ENCODE measurements around the gene THSD4. TPM values are rescaled to one million over a fixed set of nuclear protein-coding genes. Genes with fewer than 3 reads are reported as not detected.

The THSD4 gene
- total RNA-seq, 2 experiments from 2014 or later, result not detected

DNA sequence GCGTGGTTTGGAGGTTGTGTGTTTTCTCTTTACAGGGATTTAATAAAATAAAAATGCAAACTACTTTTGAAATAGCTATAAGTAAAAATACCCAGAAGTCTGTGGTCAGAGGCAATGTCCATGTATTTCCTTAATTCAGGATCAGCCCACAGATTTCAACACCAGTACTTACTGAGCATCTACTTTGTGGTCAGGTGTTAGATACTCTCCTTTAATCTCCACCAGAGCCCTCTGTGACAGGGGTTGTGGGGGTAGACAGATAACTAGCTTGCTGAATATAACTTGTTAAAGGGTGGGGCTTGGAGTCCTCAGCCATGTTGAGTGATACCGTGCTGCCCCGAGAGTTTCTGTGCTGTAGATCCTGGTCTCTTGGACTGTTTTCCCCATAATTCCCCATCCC, 451.0 kb downstream of the THSD4 start:
- no peaks in the 10 kb centered on the region for H3K4me1 ChIP-seq (ENCODE audit: insufficient read depth, low read length, poor library complexity, severe bottlenecking)
- no peak overlapping the region for H3K4me3 ChIP-seq (ENCODE audit: low read depth, low read length, poor library complexity, severe bottlenecking)
- intact Hi-C loops (cut with micrococcal nuclease; ENCODE audit: unreplicated experiment), result no loop called here
- TF ChIP-seq, protein P1, sequence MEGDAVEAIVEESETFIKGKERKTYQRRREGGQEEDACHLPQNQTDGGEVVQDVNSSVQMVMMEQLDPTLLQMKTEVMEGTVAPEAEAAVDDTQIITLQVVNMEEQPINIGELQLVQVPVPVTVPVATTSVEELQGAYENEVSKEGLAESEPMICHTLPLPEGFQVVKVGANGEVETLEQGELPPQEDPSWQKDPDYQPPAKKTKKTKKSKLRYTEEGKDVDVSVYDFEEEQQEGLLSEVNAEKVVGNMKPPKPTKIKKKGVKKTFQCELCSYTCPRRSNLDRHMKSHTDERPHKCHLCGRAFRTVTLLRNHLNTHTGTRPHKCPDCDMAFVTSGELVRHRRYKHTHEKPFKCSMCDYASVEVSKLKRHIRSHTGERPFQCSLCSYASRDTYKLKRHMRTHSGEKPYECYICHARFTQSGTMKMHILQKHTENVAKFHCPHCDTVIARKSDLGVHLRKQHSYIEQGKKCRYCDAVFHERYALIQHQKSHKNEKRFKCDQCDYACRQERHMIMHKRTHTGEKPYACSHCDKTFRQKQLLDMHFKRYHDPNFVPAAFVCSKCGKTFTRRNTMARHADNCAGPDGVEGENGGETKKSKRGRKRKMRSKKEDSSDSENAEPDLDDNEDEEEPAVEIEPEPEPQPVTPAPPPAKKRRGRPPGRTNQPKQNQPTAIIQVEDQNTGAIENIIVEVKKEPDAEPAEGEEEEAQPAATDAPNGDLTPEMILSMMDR (conservative IDR thresholded peaks at IDR 0.05; ENCODE audit: low read length), result no peak
- TF ChIP-seq EZH2phosphoT487 (IDR thresholded peaks at IDR 0.05; ENCODE audit: borderline replicate concordance, low read depth, low read length), result no peak
- no peak overlapping the region for H2AFZ ChIP-seq (ENCODE audit: low read length)
- no peaks in the 10 kb centered on the region for H3K9me2 ChIP-seq (ENCODE audit: insufficient read depth, low read length)
- no peaks in the 10 kb centered on the region for H4K20me1 ChIP-seq (ENCODE audit: insufficient read depth, low read length)
- CTCF ChIA-PET (ENCODE audit: unreplicated experiment), result no interaction called here
- H3K9me3 ChIP-seq (ENCODE audit: low read length), result no peaks in the 10 kb centered on the region
- H3K4me2 ChIP-seq (ENCODE audit: low read length), result no peak overlapping the region
- H3K27ac ChIP-seq (ENCODE audit: low read depth, low read length, poor library complexity, severe bottlenecking), result no peak overlapping the region
- no peaks in the 10 kb centered on the region for H3K79me2 ChIP-seq (ENCODE audit: insufficient read depth, low read depth, low read length)
- no peak for DNase-seq (ENCODE audit: low spot score)
- BruUV-seq (replicated peaks), result no TSS peak
- no peaks in the 10 kb centered on the region for H3K36me3 ChIP-seq (ENCODE audit: insufficient read depth, low read length)
- POLR2A ChIA-PET, result no interaction called here

DNA sequence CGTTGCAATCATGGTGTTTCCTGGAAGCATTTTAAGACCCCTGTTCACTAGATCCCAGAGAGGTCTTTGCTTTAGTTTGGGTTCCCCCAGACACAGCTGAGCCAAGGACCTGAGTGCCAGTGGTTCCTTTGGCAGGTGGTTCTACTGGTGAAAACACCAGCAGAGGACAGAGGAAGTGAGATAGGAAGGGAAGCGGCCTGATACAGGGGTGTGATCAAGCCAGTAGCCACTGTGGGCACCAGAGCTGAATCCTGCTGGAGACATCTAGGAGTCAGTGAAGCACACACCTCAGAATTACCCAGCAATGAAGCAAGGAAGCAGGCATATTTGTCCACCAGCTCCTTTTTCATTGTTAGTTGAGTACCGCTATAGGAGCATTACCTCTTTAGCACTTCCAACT, 451.9 kb downstream of the THSD4 start:
- Histone ChIP-seq H3K27ac (ENCODE audit: low read depth, low read length, poor library complexity, severe bottlenecking) (no peak overlapping the region), H3K4me2 (ENCODE audit: low read length) (no peak overlapping the region), H3K4me1 (ENCODE audit: insufficient read depth, low read length, poor library complexity, severe bottlenecking) (no peaks in the 10 kb centered on the region), H4K20me1 (ENCODE audit: insufficient read depth, low read length) (no peaks in the 10 kb centered on the region), H3K9me3 (ENCODE audit: low read length) (no peaks in the 10 kb centered on the region), H3K36me3 (ENCODE audit: insufficient read depth, low read length) (no peaks in the 10 kb centered on the region), H3K9me2 (ENCODE audit: insufficient read depth, low read length) (no peaks in the 10 kb centered on the region), H2AFZ (ENCODE audit: low read length) (no peak overlapping the region), H3K79me2 (ENCODE audit: insufficient read depth, low read depth, low read length) (no peaks in the 10 kb centered on the region), H3K4me3 (ENCODE audit: low read depth, low read length, poor library complexity, severe bottlenecking) (no peak overlapping the region)
- intact Hi-C loops (cut with micrococcal nuclease; ENCODE audit: unreplicated experiment), result no loop called here
- DNase-seq (ENCODE audit: low spot score), result no peak
- ChIA-PET POLR2A (no interaction called here), CTCF (ENCODE audit: unreplicated experiment) (no interaction called here)
- TF ChIP-seq EZH2phosphoT487 (IDR thresholded peaks at IDR 0.05; ENCODE audit: borderline replicate concordance, low read depth, low read length), result no peak
- TF ChIP-seq, protein P1 (conservative IDR thresholded peaks at IDR 0.05; ENCODE audit: low read length), result no peak
- no TSS peak for BruUV-seq (replicated peaks)

DNA sequence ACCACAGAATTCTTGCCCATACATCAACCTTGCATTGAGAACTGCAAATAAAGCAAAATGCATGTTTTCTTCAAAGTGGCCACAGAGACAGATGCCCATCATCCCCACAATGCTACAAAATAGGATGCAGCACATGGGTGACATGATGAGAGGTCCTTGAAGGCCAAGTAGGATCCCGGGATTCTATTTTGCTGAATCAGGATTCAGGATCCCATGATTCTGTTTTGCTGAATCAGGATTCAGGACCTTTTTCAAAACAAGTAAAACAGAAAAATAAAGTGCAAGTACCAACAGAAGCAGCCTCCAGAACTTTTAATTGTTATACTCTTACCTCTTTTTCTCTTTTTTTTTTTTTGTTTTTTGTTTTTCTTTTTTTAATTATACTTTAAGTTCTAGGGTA, 453.0 kb downstream of the THSD4 start:
- CTCF ChIA-PET (ENCODE audit: unreplicated experiment), result no interaction called here
- no TSS peak for BruUV-seq (replicated peaks)
- no peaks in the 10 kb centered on the region for H3K4me1 ChIP-seq (ENCODE audit: insufficient read depth, low read length, poor library complexity, severe bottlenecking)
- no peak overlapping the region for H2AFZ ChIP-seq (ENCODE audit: low read length)
- no peaks in the 10 kb centered on the region for H3K9me3 ChIP-seq (ENCODE audit: low read length)
- H3K9me2 ChIP-seq (ENCODE audit: insufficient read depth, low read length), result no peaks in the 10 kb centered on the region
- no peak overlapping the region for H3K27ac ChIP-seq (ENCODE audit: low read depth, low read length, poor library complexity, severe bottlenecking)
- H3K36me3 ChIP-seq (ENCODE audit: insufficient read depth, low read length), result no peaks in the 10 kb centered on the region
- no peaks in the 10 kb centered on the region for H4K20me1 ChIP-seq (ENCODE audit: insufficient read depth, low read length)
- no peak overlapping the region for H3K4me3 ChIP-seq (ENCODE audit: low read depth, low read length, poor library complexity, severe bottlenecking)
- intact Hi-C loops (cut with micrococcal nuclease; ENCODE audit: unreplicated experiment), result no loop called here
- H3K4me2 ChIP-seq (ENCODE audit: low read length), result no peak overlapping the region
- H3K79me2 ChIP-seq (ENCODE audit: insufficient read depth, low read depth, low read length), result no peaks in the 10 kb centered on the region
- POLR2A ChIA-PET, result no interaction called here
- TF ChIP-seq EZH2phosphoT487 (IDR thresholded peaks at IDR 0.05; ENCODE audit: borderline replicate concordance, low read depth, low read length), result no peak
- TF ChIP-seq, protein P1 (conservative IDR thresholded peaks at IDR 0.05; ENCODE audit: low read length), result no peak
- no peak for DNase-seq (ENCODE audit: low spot score)
